C1 segment of cervical spinal cord (tissue), 14 donors: ENCODE measurements around the gene ANKS1B.
"Not testable (repeated sequence)": the region's sequence is repeated elsewhere in the genome, so short reads cannot be mapped to it uniquely, and the experiment has no call there.

Experiments
- DNase-seq, 14 donors: peaks; one replicate each; lab custom pipeline; 2025; lab: John Stamatoyannopoulos, UW

The ANKS1B gene

DNA sequence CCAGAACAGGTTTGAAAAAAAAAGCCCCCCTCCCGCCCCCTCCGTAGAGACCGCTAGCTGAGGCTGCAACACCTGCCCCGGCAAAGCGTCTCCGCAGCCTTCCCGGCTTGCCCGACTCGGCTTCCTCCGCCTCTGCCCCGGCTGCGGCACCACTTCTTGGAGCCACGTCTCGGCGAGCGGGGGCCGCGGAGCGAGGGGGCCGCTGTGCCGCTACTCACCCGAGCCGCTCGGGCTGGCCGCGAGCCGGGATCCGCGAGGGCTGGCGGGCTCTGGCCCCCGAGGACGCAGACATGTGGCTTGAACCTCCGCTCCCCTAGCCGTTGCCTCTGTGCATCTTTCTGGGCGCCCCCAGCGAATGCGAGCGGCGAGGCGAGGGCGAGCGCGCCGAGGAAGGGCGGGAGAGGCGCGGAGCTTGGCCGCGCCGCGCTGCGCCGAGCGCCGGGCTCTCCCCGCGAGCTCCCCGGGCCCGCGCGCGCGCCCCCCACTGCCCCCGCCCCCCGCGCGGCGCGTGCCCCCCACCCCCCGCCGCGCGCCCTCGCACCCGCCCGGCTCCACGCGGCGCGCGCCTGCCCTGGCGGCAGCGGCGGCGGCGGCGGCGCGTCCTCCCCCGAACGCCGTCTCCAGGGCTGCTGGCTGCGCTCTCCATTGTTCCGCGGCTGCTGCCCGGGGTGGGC is 1090.2 kb downstream of the ANKS1B start:
- peak in 10 of 14 donors; percentile 26 to 84 (median 50) for DNase-seq

DNA sequence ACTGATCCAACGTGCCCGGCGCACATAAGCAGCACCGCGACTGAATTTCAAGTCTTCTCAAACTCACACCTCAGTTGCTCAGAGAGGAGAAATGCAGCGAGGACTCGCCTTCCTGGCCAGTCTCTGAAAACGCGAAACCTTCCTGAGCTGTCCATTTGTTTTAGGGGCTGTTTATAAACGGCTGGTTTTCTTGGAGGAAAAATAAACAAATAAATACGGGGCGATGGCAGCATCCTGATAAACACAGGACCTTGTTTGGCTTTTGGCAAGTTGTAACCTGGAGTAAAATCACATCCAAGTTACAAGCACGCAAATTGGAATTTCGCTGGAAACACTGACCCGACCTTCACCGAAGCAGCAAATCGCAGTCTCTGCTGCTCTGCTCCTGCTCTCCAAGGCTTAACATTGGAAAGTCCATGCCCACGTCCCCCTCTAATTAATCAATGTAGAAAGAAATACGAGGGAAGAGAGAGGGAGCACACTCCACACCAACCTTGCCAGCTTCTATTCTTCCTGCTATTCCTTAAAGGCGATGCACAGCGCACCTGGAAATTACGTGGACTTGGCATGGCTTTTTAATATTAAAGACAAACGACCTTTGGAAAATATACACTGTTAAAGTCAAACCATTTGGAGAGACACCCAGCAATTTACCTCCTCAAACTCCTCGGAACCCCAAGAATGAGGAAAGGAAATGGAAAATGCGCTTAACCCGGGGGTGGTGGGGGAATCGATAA is 1090.9 kb downstream of the ANKS1B start:
- DNase-seq = peak in 5 of 14 donors; percentile 13 to 61 (median 50)

- peak in 6 of 14 donors; percentile 2 to 32 (median 16) for DNase-seq
Measured at GRCh38 chr12:98893126-98893674, 1091.5 kb downstream of the ANKS1B start.

DNA sequence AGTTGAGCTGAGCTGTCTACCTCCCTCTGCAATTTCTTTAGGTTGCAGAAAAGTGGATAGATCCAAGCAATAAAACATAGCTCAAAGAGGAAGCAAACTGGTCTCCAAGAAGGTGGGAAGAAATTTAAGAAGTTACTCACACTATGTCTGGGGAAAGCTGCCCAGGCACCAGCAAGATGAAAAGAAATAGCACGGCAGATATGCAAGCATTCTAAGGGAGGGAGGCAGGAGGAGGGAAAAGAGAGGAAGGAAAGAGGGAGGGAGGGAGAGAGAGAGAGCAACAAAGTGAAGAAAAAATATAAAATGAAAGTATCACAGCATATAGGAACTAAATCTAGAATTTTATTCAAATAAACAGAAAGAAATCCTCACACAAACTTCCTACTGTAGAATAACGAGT is 1099.0 kb downstream of the ANKS1B start:
- DNase-seq = no peak

GRCh38 chr12:98883231-98883630 is 1101.5 kb downstream of the ANKS1B start:
- DNase-seq = peak in 10 of 14 donors; percentile 14 to 57 (median 29)

- DNase-seq = no peak
Measured at GRCh38 chr12:98882526-98882925, 1102.2 kb downstream of the ANKS1B start.

- no peak for DNase-seq
Measured at GRCh38 chr12:98873776-98874175, 1111.0 kb downstream of the ANKS1B start.

DNA sequence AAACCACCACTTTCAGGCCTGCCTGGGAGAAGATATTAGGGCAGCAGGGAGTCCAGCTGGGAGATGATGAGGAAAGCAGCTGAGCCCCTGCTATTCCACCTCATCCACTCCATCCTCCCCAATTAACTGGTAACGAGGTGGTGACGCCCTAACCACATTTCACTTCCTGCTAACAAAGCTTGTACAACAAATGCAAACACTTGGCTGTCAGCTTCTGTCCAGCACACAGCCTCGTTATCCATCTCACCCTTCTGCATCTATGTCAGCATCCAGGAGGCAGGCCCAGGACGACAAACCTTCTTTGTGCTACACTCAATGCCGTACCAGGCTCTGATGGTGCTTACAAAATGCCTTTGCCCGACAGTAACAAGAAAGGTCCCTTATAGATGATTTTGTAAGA is 1114.2 kb downstream of the ANKS1B start:
- DNase-seq = peak in 11 of 14 donors; percentile 35 to 80 (median 59)

- DNase-seq = no peak
Measured at GRCh38 chr12:98869886-98870503, 1114.7 kb downstream of the ANKS1B start.

DNA sequence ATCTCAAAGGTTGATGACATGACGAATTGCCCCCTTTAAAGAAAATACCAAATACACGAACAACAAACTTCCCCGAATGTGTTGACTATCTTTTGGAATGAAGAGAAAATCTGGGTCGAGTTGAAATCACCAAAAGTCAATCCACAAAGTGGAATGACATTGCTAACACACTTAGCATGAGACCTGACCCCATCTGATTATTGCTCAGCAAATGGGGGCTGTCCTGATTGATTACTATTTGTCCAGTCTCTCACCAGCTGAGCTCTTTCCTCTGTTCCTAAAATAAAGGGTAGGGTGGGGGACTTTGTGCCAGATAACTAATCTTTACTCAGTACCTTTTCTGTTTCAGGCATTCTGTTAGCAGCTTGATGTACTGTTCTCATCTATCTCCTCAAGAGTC is 1116.2 kb downstream of the ANKS1B start:
- no peak for DNase-seq

DNA sequence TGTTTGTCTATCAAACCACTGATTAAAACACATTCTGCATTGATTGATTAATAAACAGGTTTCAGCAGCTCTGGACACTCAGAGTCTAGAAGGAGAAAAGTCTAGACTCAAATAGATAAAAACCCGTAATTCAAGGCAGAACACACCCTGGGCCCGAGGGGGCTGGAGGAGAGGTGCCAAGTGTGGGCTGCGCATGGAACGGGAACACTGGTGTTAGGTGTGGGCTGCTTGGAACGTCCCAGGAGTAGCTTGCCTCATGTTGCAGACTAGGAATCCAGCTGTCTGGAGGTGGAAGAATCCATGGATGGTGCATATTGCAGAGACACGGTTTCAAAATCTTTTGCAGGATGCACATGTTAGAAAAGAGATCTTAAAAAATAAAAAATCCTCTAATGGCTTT is 1116.7 kb downstream of the ANKS1B start:
- no peak for DNase-seq

- DNase-seq = no peak
Measured at GRCh38 chr12:98864363-98864762, 1120.4 kb downstream of the ANKS1B start.

DNA sequence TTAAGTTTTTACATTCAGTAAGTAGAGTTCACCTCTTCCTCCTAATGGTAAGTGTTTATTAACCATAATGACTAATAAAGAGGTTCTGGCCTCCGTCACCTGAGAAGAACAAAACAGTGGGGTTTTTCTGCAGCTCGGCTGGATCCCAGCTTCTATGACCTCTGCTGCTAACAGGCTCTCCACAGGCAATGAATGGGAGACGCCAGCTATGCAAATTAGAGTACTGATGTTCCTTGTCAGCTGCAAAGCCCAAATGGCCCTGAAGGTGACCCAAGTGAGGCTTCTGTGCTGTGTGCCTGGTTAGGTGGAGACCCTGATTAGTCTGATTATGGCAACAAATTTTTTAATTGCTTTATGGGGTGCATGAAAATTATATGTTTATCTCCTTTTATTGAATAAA is 1121.6 kb downstream of the ANKS1B start:
- peak in 4 of 14 donors; percentile 15 to 41 (median 26) for DNase-seq

DNA sequence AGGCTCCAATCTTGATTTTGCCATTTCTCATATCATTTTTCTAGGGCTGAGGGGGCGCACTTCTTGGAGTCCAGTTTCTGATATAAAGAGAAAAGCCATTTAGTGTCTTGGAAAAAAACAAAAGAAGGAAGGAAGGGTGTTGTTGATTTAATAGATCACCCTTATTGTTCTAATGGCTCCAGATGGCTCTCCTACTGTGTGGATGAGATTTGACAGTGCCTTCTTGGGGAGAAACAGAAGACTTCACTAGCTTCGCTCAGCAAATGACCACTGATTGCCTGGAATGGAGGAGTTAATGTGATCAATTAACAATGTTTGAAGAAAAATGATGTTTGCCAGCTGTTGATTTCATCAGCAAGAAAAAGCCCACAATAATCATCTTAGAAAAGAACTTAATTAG is 1123.5 kb downstream of the ANKS1B start:
- no peak for DNase-seq

DNA sequence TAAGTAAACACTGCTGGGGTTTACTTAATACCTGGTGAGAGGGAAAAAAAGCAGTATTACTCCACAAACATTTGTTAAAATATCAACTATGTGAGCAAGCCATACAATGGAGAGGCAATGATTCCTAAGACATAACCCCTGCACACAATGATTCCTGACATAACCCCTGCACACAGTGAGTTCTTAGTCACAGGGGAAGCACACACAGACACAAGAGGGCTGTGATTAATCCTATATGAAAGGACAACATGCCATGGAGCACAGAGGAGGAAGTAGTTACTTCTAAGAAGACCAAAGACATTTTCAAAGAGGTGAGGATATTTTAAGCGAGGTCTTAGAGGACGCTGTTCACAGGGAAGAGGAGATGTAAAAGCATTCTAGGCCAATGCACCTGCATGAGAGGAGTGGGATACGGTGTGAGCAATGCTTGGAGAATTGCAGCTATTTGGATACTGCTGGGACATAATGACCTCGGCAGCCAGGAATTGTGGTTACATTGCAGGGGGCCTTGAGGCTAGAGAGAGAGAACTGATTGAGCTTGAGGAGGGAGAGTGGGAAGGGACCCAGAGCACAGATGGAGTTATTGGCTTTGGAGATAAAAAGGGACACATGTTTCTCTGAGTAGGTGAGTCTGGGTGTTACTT is 1127.7 kb downstream of the ANKS1B start:
- DNase-seq = no peak

- no peak for DNase-seq
Measured at GRCh38 chr12:98852181-98852580, 1132.6 kb downstream of the ANKS1B start.

GRCh38 chr12:98847242-98847641 is 1137.5 kb downstream of the ANKS1B start:
- no peak for DNase-seq

- DNase-seq = no peak
Measured at GRCh38 chr12:98845957-98846356, 1138.8 kb downstream of the ANKS1B start.

GRCh38 chr12:98840325-98840724 is 1144.4 kb downstream of the ANKS1B start:
- no peak for DNase-seq

GRCh38 chr12:98838231-98838647 is 1146.5 kb downstream of the ANKS1B start:
- DNase-seq = peak in 2 of 14 donors; percentile 16 to 59

- DNase-seq = not testable (repeated sequence)
Measured at GRCh38 chr12:98837134-98837752, 1147.5 kb downstream of the ANKS1B start.
